A549 (cell line): Measurements from ENCODE around the gene OAS3. TPM values are rescaled to one million over a fixed set of nuclear protein-coding genes. Genes with fewer than 3 reads are reported as not detected.
A peak's percentile ranks its signal among the peaks of the same experiment; 100 is the strongest.

ENCODE experiments used
- ATAC-seq, 2 experiments: fragments of 200-7000 bp in 1 of 2; fragments of >200 bp in 1 of 2; cut with Nextera tagmentation in 1 of 2; cut with Tn5 transposase in 1 of 2; 3 replicates each; pipeline versions ENCODE4 v1.8.0 to v1.9.1; 2018 to 2020; ENCODE audit warnings: mild to moderate bottlenecking in 1 of 2, moderate library complexity in 1 of 2
- CTCF ChIA-PET: fragments of 300-600 bp; sonication (Branson Sonifier 250); formaldehyde crosslinking; extraction: SDS; loops from one replicate; lab custom pipeline; 2021; ENCODE audit warnings: antibody characterized with exemption, inconsistent platforms; lab: Yijun Ruan, JAX
- POLR2A ChIA-PET: fragments of 350-600 bp; formaldehyde crosslinking; extraction: SDS; loops from one replicate; lab custom pipeline; 2021; ENCODE audit warnings: antibody characterized with exemption, inconsistent platforms; lab: Yijun Ruan, JAX
- DNase-seq, 2 experiments: peaks; one replicate each; pipeline versions ENCODE4 v3.0.0 to v3.0.0-alpha.2; 2011 to 2016; ENCODE audit warnings: low read depth in 1 of 2, low spot score in 1 of 2
- FAIRE-seq: peaks from 2 replicates; lab custom pipeline; 2011; peaks lifted over from hg19 to GRCh38; lab: Jason Lieb, UNC
- H3K27ac ChIP-seq, 2 experiments: fragments of >200 bp; sonication (Bioruptor Twin); formaldehyde crosslinking; 3 replicates each; pipeline ENCODE4 v1.5.1; 2016 to 2017
- H3K4me1 ChIP-seq: fragments of >200 bp; sonication (Bioruptor Twin); formaldehyde crosslinking; 3 replicates; pipeline ENCODE4 v1.6.1; 2016
- H3K4me2 ChIP-seq: fragments of >200 bp; sonication (Bioruptor Twin); formaldehyde crosslinking; 3 replicates; pipeline ENCODE4 v1.6.1; 2016
- H3K4me3 ChIP-seq: fragments of >200 bp; sonication (Bioruptor Twin); formaldehyde crosslinking; 3 replicates; pipeline ENCODE4 v1.5.1; 2016
- H3K9me3 ChIP-seq: fragments of >200 bp; sonication (Bioruptor Twin); formaldehyde crosslinking; 3 replicates; pipeline ENCODE4 v1.6.1; 2016
- CBX8 ChIP-seq: fragments of 200-600 bp; sonication (generic); IDR thresholded peaks from 2 replicates; pipeline ENCODE4 v1.6.1; 2016
- CEBPB ChIP-seq, 2 experiments: fragments of >200 bp in 1 of 2; sonication (Bioruptor Twin) in 1 of 2; formaldehyde crosslinking in 1 of 2; IDR thresholded peaks; 2 replicates each; pipeline ENCODE4 v1.6.1; 2012 to 2016
- CHD4 ChIP-seq: fragments of 200-600 bp; sonication (generic); IDR thresholded peaks from 2 replicates; pipeline ENCODE4 v1.6.1; 2016; ENCODE audit warnings: antibody characterized with exemption, mild to moderate bottlenecking, borderline replicate concordance
- EHMT2 ChIP-seq: fragments of 200-600 bp; sonication (generic); IDR thresholded peaks from 2 replicates; pipeline ENCODE4 v1.6.1; 2016; ENCODE audit warnings: antibody characterized with exemption, low read depth, mild to moderate bottlenecking, moderate library complexity
- EP300 ChIP-seq, 2 experiments: fragments of >200 bp; sonication (Bioruptor Twin); formaldehyde crosslinking; IDR thresholded peaks; 2 replicates in 1 of 2; 3 replicates in 1 of 2; pipeline ENCODE4 v1.6.1; 2016 to 2017
- GATA3 ChIP-seq: IDR thresholded peaks from 2 replicates; pipeline ENCODE4 v1.6.1; 2012; ENCODE audit warnings: borderline replicate concordance
- JUN ChIP-seq, 2 experiments: fragments of >200 bp; sonication (Bioruptor Twin); formaldehyde crosslinking; IDR thresholded peaks; 2 replicates in 1 of 2; 3 replicates in 1 of 2; pipeline ENCODE4 v1.6.1; 2016 to 2017
- KDM1A ChIP-seq: fragments of 200-600 bp; sonication (generic); IDR thresholded peaks from 2 replicates; pipeline ENCODE4 v1.6.1; 2016; ENCODE audit warnings: low read depth, mild to moderate bottlenecking
- MYC ChIP-seq: IDR thresholded peaks from 2 replicates; pipeline ENCODE4 v1.6.1; 2012; ENCODE audit warnings: mild to moderate bottlenecking, inconsistent platforms, low read length, improper control_type of control experiment, borderline replicate concordance
- PBX3 ChIP-seq: IDR thresholded peaks from 2 replicates; pipeline ENCODE4 v1.6.1; 2012
- POLR2AphosphoS2 ChIP-seq: conservative IDR thresholded peaks from 2 replicates; pipeline ENCODE4 v1.6.1; 2012; ENCODE audit warnings: low read length, improper control_type of control experiment, inconsistent platforms
- RAD21 ChIP-seq, 2 experiments: fragments of >200 bp in 1 of 2; sonication (Bioruptor Twin) in 1 of 2; formaldehyde crosslinking in 1 of 2; IDR thresholded peaks in 1 of 2; conservative IDR thresholded peaks in 1 of 2; 2 replicates in 1 of 2; 3 replicates in 1 of 2; pipeline ENCODE4 v1.6.1; 2012 to 2018; ENCODE audit warnings: inconsistent platforms in 1 of 2
- SREBF2 ChIP-seq: fragments of 450-650 bp; IDR thresholded peaks from 2 replicates; pipeline ENCODE4 v1.6.1; 2014; ENCODE audit warnings: mild to moderate bottlenecking, moderate library complexity
- WGBS: methylation state at CpG from one replicate; pipeline ENCODE4 v1.1.6; 2017; ENCODE audit errors: missing lambda C conversion rate; 5-methylcytosine and 5-hydroxymethylcytosine counted together
- polyA plus RNA-seq, 4 experiments: library from polyadenylated mRNA; depleted of rRNA in 3 of 4; stranded (reverse); fragments of >200 nt; fragmentation: RNase III in 1 of 4; extraction: RNeasy Plus Mini Kit Qiagen cat#74134 plus additional on column Dnase treatment in 1 of 4; gene quantifications; 2 replicates in 3 of 4; 3 replicates in 1 of 4; pipeline ENCODE4 v1.2.3, GENCODE V29; 2011 to 2017
- TF ChIP-seq, protein P1 (sequence below): fragments of >200 bp; sonication (Bioruptor Twin); formaldehyde crosslinking; IDR thresholded peaks from 3 replicates; pipeline ENCODE4 v1.6.1; 2016
- TF ChIP-seq, protein P2 (sequence below): fragments of 250-450 bp; sonication (Bioruptor Pico); IDR thresholded peaks from 2 replicates; pipeline ENCODE4 v1.5.0; 2021; ENCODE audit warnings: mild to moderate bottlenecking, moderate library complexity, borderline replicate concordance

OAS3 gene
- polyA plus RNA-seq, 2 of the 4 experiments (the other 2 are of a cell fraction), result 22.7 to 36.7 TPM

DNA sequence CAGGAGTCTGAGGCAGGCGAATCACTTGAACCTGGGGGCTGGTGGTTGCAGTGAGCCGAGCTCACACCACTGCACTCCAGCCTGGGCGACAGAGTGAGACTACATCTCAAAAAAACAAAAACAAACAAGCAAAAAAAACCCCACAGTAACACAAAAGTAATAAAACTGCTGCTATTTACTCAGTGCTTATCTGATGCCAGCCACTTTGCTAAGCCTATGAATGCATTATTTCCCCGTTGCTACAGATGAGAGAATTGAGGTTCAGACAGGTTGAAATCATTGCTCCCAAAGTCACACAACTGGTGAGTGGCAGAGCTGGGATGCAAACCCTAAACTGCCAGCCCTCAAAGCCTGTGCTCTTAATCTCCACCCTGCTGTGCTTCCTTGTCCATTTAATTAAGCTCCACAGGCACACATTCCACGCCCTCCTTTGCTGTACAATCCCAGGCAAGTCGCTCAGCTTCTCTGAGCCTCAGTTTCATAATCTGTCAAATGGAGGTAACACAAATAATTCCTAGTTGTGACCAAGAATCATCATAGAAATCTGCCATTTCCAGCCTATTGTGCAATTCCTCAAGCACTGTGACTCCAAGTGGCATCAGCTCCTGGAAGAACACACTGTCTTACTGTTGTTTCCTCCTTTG is 5.7 kb upstream of the OAS3 start:
- peak; percentile 57 to 72; a peak in 3 of 4 replicates for TF ChIP-seq CEBPB (IDR thresholded peaks at IDR 0.05)
- TF ChIP-seq EHMT2, result no peak
- 0 out of 2 replicates have a peak, but pooled peaks have one; percentile 43 for TF ChIP-seq KDM1A
- peak; percentile 74 for TF ChIP-seq GATA3
- TF ChIP-seq, all 56 proteins: peak for 3
- peaks cover 16% of the 10 kb centered on the region for H3K4me1 ChIP-seq
- CTCF ChIA-PET, result interaction anchor here (0.8 to 1.3 kb wide), 2 partner anchors 11 to 16 kb away, joined by 3 to 4 read pairs; no protein-coding TSS in a partner anchor
- no peak overlapping the region for H3K4me3 ChIP-seq
- FAIRE-seq, result no peak
- POLR2A ChIA-PET, result no interaction called here
- no peaks in the 10 kb centered on the region for H3K9me3 ChIP-seq
- H3K4me2 ChIP-seq, result peak overlapping the region; percentile 54
- peak in 1 of 2 experiments; percentile 37; a peak in 3 of 6 replicates for ATAC-seq
- WGBS, result 41% methylated on average over 6 of the region's 6 CpGs
- peak overlapping the region; percentile 18 to 37; a peak in 4 of 6 replicates for H3K27ac ChIP-seq
- DNase-seq, result no peak

- no peak overlapping the region; the same call in 2 of the 3 replicates for H3K4me2 ChIP-seq
- H3K9me3 ChIP-seq, result no peaks in the 10 kb centered on the region
- peak overlapping the region in 1 of 2 experiments; percentile 37; a peak in 3 of 6 replicates for H3K27ac ChIP-seq
- ATAC-seq (no peak), DNase-seq (no peak), FAIRE-seq (no peak)
- WGBS, result 88% methylated on average over 2 of the region's 2 CpGs
- CTCF ChIA-PET, result interaction anchor here (0.8 to 1.3 kb wide), 2 partner anchors 10 to 16 kb away, joined by 3 to 4 read pairs; no protein-coding TSS in a partner anchor
- no peak overlapping the region for H3K4me3 ChIP-seq
- TF ChIP-seq POLR2AphosphoS2 (no peak), PBX3 (no peak)
- TF ChIP-seq, protein P1, sequence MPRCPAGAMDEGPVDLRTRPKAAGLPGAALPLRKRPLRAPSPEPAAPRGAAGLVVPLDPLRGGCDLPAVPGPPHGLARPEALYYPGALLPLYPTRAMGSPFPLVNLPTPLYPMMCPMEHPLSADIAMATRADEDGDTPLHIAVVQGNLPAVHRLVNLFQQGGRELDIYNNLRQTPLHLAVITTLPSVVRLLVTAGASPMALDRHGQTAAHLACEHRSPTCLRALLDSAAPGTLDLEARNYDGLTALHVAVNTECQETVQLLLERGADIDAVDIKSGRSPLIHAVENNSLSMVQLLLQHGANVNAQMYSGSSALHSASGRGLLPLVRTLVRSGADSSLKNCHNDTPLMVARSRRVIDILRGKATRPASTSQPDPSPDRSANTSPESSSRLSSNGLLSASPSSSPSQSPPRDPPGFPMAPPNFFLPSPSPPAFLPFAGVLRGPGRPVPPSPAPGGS, result no peak
- peaks cover 16% of the 10 kb centered on the region for H3K4me1 ChIP-seq
- POLR2A ChIA-PET, result no interaction called here
Measured at GRCh38 chr12:112933129-112933505, 5.2 kb upstream of the OAS3 start.

- no peak for ATAC-seq
- ChIA-PET POLR2A (no interaction called here), CTCF (no interaction called here)
- H3K4me2 ChIP-seq, result no peak overlapping the region
- H3K27ac ChIP-seq, result no peak overlapping the region; a peak in 1 of 6 replicates
- no peak for DNase-seq
- H3K4me3 ChIP-seq, result no peak overlapping the region
- 88% methylated on average over 1 of the region's 1 CpG for WGBS
- no peak for FAIRE-seq
- H3K9me3 ChIP-seq, result no peaks in the 10 kb centered on the region
- TF ChIP-seq PBX3, result no peak
- no peak for TF ChIP-seq CHD4
- no peak for TF ChIP-seq EP300 (IDR thresholded peaks at IDR 0.05)
- no peak for TF ChIP-seq EHMT2
- no peak for TF ChIP-seq MYC
- TF ChIP-seq, protein P2, sequence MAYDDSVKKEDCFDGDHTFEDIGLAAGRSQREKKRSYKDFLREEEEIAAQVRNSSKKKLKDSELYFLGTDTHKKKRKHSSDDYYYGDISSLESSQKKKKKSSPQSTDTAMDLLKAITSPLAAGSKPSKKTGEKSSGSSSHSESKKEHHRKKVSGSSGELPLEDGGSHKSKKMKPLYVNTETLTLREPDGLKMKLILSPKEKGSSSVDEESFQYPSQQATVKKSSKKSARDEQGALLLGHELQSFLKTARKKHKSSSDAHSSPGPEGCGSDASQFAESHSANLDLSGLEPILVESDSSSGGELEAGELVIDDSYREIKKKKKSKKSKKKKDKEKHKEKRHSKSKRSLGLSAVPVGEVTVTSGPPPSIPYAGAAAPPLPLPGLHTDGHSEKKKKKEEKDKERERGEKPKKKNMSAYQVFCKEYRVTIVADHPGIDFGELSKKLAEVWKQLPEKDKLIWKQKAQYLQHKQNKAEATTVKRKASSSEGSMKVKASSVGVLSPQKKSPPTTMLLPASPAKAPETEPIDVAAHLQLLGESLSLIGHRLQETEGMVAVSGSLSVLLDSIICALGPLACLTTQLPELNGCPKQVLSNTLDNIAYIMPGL, result no peak
- TF ChIP-seq SREBF2, result no peak
- no peak for TF ChIP-seq RAD21 (conservative IDR thresholded peaks at IDR 0.05 in 1 of 2, IDR thresholded peaks at IDR 0.05 in 1 of 2)
- no peak for TF ChIP-seq CEBPB (IDR thresholded peaks at IDR 0.05)
- TF ChIP-seq CBX8, result no peak
- no peak for TF ChIP-seq GATA3
- no peak for TF ChIP-seq JUN (IDR thresholded peaks at IDR 0.05)
- TF ChIP-seq, all 56 proteins: peak for 0
- peaks cover 29% of the 10 kb centered on the region for H3K4me1 ChIP-seq
Measured at GRCh38 chr12:112936264-112936663, 2.0 kb upstream of the OAS3 start.
